ENCODE results near the gene ASGR2.
"Not testable (repeated sequence)": the region's sequence is repeated elsewhere in the genome, so short reads cannot be mapped to it uniquely, and the experiment has no call there.

Gene ASGR2, protein sequence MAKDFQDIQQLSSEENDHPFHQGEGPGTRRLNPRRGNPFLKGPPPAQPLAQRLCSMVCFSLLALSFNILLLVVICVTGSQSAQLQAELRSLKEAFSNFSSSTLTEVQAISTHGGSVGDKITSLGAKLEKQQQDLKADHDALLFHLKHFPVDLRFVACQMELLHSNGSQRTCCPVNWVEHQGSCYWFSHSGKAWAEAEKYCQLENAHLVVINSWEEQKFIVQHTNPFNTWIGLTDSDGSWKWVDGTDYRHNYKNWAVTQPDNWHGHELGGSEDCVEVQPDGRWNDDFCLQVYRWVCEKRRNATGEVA

DNA sequence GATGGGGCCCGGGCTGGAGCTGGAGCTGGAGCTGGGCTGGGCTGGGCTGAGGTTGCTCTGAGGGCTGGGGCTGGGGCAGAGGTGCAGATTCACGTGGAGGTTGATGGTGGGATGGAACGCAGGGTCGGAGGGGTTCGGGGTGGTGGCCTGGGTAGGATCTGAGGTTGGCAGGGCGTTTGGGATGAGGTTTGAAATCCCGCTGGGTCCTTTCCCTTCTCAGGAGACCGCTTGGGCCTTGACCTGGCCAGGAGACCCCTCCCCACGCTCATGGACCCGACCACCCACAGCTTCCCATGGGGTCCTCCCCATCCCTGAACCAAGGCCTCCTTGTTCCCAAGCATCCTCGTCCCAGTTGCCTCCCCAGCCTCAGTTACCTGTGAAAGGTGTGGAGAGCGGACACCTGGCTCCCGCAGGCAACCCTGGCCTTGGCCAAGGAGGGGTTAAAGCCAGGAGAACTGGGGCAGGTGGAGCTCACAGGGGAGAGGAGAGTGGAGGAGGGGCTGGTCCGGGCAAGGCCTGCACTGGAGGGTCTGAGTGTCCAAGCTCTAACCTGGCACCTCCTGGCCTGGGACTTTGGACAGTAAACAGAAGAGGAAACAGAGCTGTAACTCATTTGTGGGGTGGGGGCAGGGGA is at the start of gene ASGR2:
Gene ASGR2, minus strand, starts transcription at position 582 of the 634 bp plus-strand sequence. CDS start 582 bp downstream, outside the sequence.
- in situ Hi-C loops (cut with MboI; ENCODE audit: low pct_unique_long_range_greater_than_20kb, low sequenced_read_pairs, unreplicated experiment), result no loop called here
- DNase-seq (ENCODE audit: low spot score), result no peak
- TF ChIP-seq, protein P1, sequence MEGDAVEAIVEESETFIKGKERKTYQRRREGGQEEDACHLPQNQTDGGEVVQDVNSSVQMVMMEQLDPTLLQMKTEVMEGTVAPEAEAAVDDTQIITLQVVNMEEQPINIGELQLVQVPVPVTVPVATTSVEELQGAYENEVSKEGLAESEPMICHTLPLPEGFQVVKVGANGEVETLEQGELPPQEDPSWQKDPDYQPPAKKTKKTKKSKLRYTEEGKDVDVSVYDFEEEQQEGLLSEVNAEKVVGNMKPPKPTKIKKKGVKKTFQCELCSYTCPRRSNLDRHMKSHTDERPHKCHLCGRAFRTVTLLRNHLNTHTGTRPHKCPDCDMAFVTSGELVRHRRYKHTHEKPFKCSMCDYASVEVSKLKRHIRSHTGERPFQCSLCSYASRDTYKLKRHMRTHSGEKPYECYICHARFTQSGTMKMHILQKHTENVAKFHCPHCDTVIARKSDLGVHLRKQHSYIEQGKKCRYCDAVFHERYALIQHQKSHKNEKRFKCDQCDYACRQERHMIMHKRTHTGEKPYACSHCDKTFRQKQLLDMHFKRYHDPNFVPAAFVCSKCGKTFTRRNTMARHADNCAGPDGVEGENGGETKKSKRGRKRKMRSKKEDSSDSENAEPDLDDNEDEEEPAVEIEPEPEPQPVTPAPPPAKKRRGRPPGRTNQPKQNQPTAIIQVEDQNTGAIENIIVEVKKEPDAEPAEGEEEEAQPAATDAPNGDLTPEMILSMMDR (IDR thresholded peaks at IDR 0.05; ENCODE audit: extremely low read depth, insufficient read depth, missing control alignments), result no peak

DNA sequence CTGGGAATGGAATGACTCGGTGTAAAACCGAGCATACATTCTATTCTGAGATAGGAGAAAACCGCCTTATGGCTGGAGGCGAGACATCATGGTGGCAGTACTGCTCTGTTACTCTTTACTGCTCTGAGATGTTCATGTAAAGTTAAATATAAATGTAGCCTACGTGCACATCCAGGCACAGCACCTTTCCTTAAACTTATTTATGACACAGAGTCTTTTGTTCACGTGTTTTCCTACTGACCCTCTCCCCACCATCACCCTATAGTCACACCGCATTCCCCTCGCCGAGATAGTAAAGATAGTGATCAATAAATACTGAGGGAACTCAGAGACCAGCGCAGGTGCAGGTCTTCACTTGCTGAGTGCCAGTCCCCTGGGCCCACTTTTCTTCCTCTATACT is 44.9 kb upstream of the ASGR2 start:
- in situ Hi-C loops (cut with MboI; ENCODE audit: low pct_unique_long_range_greater_than_20kb, low sequenced_read_pairs, unreplicated experiment); DNase-seq (ENCODE audit: low spot score): not testable (repeated sequence)

DNA sequence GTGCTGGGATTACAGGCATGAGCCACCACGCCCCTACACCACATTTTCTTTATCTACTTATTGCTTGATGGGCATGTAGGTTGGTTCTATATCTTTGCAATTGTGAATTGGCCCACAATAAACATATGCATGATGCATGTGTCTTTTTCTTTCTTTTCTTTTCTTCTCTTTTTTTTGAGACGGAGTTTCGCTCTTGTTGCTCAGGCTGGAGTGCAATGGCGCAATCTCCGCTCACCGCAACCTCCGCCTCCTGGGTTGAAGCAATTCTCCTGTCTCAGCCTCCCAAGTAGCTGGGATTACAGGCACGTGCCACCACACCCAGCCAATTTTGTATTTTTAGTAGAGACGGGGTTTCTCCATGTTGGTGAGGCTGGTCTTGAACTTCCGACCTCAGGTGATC is 43.8 kb upstream of the ASGR2 start:
- DNase-seq (ENCODE audit: low spot score); in situ Hi-C loops (cut with MboI; ENCODE audit: low pct_unique_long_range_greater_than_20kb, low sequenced_read_pairs, unreplicated experiment): not testable (repeated sequence)

DNA sequence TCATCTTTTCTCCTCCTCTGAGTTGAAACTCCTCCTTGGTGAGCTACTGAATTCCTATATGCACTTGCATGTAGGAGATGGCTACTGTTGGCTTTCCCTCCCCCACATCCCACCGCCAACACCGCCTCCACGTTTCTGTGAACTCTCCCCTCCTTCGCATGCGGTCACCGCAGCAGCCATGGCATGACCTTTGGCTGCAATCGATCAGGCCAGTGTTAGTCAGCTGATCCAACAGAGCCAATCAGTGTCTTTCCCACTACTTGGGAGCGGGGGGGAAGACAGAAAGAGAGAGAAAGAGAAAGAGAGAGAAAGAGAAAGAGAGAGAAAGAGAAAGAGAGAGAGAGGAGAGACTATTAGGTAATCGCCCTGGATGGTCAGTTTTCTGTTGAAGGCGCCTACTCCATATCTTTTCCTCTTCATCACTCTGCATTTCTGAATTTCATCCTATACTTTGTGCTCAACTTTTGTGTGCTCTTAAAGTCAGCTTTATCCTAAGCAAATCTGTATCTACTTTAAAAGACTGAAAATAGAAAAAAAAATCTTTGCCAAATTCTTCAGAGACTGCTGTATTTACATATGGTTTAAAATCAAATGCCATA is 41.8 kb upstream of the ASGR2 start:
- TF ChIP-seq, protein P1 (IDR thresholded peaks at IDR 0.05; ENCODE audit: extremely low read depth, insufficient read depth, missing control alignments), result no peak
- no peak for DNase-seq (ENCODE audit: low spot score)
- in situ Hi-C loops (cut with MboI; ENCODE audit: low pct_unique_long_range_greater_than_20kb, low sequenced_read_pairs, unreplicated experiment), result no loop called here

DNA sequence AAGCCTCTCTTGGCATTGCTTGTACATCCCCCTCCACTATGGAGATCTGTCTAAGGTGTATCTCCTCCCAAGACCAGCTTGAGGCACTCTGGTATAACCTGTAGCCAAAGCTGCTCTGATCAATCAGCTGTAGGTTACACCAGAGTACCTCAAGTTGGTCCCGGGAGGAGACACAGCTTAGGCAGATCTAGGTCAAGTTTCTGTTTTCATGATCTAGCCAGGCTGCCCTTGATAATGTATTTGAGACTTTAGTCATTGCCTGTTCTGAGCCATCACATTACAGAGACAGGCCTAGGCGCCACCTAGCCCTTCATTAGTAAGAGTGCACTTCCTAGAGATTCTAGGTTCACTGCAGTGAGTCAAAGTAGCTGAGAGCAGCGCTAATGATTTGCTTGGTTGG is 33.1 kb upstream of the ASGR2 start:
- in situ Hi-C loops (cut with MboI; ENCODE audit: low pct_unique_long_range_greater_than_20kb, low sequenced_read_pairs, unreplicated experiment), result loop anchor here (25.0 kb wide), 1 partner anchor 235 kb away; no protein-coding TSS in a partner anchor
- TF ChIP-seq, protein P1 (IDR thresholded peaks at IDR 0.05; ENCODE audit: extremely low read depth, insufficient read depth, missing control alignments), result no peak
- no peak for DNase-seq (ENCODE audit: low spot score)

DNA sequence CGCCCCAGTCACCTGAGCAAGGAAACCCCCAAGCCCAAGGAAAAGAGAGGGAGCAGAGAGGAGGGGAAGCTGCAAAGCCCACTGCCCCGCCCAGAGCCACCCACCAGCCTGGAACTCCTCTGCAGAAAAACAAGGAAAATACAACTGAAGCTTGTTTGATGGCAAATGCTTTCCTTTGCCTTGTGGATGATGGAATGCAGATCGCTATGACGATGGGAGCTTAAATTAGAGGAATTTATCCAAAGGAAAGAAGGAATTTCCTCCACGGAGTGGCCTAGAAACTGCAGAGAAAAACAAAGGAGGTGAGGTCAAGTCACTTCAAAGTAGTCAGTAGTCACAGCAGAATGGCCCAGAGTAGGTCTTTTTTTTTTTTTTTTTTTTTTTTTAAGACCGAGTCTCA is 31.5 kb upstream of the ASGR2 start:
- TF ChIP-seq, protein P1 (IDR thresholded peaks at IDR 0.05; ENCODE audit: extremely low read depth, insufficient read depth, missing control alignments), result no peak
- no peak for DNase-seq (ENCODE audit: low spot score)
- in situ Hi-C loops (cut with MboI; ENCODE audit: low pct_unique_long_range_greater_than_20kb, low sequenced_read_pairs, unreplicated experiment), result loop anchor here (25.0 kb wide), 1 partner anchor 234 kb away; no protein-coding TSS in a partner anchor

DNA sequence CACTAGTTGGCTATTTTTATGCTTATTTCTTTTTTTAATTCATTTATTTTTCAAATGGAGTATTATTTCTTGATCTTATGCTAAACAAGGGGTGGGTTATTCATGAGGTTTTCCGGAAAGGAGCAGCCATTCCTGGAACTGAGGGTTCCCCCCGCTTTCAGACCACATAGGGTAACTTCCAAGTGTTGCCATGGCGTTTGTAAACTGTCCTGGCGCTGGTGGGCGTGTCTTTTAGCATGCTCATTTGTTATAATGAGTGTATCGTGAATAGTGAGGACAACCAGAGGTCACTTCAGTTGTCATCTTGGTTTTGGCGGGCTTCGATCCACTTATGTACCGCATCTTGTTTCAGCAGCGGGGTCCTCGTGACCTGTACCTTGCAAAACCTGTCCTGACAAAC is 29.6 kb upstream of the ASGR2 start:
- in situ Hi-C loops (cut with MboI; ENCODE audit: low pct_unique_long_range_greater_than_20kb, low sequenced_read_pairs, unreplicated experiment), result loop anchor here (25.0 kb wide), 1 partner anchor 232 kb away; no protein-coding TSS in a partner anchor
- TF ChIP-seq, protein P1 (IDR thresholded peaks at IDR 0.05; ENCODE audit: extremely low read depth, insufficient read depth, missing control alignments), result no peak
- DNase-seq (ENCODE audit: low spot score), result no peak

Measured in GM13977 (cell line).